Measurements from ENCODE around the gene ZBTB20.
A peak's percentile ranks its signal among the peaks of the same experiment; 100 is the strongest.

Gene ZBTB20

GRCh38 chr3:114519415-114519814 lies 627.7 kb downstream of the ZBTB20 start:
- DNase-seq (ENCODE audit: low spot score) = no peak

DNA sequence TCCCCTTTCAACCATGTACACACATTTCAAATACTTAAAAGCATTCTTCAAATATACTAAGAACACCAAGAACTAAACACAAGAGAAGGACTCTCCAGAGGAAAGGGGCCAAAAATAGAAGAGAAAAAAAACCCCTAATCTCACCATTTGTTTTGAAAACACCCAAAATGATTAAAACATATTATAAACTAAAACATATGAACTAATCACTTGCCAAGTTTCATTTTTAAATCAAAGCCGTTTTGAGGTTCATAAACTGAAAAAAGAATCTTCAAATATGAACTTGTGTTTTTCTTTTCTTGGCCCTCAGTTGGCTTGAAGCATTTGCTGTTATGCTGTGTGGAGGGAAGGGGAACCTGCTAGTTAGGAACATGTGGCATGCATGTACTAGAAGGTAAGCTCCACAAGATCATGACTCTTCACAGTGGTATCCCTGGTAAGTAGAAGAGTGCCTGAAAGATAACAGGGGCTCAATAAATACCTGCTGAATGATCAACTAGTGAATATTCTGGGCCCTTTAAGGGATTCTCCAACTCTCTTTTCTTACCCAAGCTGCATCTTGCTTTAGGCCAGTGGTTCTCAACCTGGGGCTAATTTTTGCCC lies 628.8 kb downstream of the ZBTB20 start:
- DNase-seq (ENCODE audit: low spot score) = no peak

- no peak for DNase-seq (ENCODE audit: low spot score)
These were observed 636.9 kb downstream of the ZBTB20 start for GRCh38 chr3:114510201-114510600.

DNA sequence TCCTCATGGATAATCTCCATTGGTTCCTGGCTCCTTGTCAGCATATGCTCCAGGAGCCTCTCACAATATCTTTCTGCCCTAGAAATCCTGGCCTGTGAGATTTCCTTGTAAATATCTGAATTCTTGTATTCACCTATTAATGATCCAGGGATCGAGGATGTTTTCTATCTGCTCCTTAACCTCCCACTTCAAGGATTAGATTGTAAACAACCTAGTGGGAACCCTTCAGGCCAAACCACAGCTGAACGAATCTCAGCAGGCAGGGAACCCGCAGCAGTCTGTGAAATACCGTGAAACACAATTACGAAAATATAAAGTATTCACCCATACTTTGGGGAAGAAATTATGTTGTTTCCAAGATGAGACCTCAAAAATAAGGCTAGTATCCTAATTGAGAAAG lies 637.3 kb downstream of the ZBTB20 start:
- DNase-seq (ENCODE audit: low spot score) = no peak

DNA sequence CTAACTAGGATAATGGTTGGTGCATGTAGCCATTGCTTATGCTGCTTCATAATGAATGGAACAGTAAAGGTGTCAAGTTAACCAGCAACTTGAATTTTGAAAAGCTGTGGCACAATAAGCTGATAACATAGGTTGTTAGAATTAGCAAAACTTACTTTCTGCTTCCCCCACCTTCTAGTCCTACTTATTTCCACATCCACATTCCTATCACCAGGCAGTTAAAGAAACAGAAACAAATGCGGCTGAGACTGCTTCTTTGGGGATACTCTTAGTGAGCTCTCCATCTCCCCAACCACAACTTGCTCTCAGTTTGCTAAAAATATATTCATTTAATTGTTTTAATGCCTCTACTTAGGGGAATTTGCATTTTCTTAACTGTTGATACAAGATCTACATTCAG lies 638.1 kb downstream of the ZBTB20 start:
- DNase-seq (ENCODE audit: low spot score) = no peak

- no peak for DNase-seq (ENCODE audit: low spot score)
These were observed 638.9 kb downstream of the ZBTB20 start for GRCh38 chr3:114508208-114508607.

- peak; percentile 20 for DNase-seq (ENCODE audit: low spot score)
These were observed 640.3 kb downstream of the ZBTB20 start for GRCh38 chr3:114506591-114507300.

DNA sequence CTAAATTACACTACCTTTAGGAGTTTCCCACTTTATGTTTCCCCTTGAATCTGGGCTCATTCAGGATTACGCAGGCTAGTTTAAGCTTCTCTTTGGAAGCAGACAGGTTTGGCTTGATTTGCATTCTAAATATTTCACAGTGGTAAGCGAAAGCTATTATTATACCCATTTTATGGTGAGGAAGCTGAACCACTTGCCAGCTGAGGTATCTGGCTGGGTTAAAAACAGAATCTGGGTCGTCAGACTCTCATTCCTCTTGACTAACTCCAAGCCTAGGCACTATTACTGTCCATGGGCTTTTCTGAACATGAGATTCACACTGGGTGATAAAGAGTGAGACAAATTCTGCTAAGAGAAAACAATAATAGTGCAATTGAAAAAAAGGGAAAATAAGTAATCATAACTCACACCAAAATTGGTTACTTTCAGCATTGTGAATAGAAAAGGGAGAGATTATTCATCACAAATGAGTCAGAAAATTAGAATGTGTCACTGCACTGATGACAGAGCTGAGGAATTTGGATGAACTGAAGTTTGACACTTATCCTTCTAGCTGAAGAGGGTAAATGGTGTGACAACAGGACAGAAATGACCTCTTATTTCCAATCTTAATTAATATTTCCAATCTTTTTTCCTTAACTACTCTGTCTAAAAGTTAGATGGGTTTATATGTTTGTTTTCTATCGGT lies 642.0 kb downstream of the ZBTB20 start:
- DNase-seq (ENCODE audit: low spot score) = no peak

DNA sequence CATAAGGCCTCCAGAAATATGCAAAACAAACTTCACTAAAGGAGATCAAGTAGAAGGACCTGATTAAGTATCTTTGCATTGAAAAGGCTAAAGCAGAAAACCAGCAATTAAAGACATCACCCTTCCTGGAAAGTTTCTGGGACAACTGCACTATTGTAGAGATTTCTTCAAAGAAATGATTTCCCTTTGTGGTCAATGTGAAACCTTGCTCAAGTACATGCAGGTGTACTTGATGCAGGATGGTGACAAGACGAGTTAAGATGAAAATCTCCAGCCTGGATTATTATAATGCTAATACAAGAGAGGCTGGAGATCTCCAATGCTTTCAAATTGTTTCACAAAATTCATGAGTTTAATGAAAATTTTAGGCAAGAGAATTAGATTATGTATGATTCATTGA lies 644.9 kb downstream of the ZBTB20 start:
- no peak for DNase-seq (ENCODE audit: low spot score)

DNA sequence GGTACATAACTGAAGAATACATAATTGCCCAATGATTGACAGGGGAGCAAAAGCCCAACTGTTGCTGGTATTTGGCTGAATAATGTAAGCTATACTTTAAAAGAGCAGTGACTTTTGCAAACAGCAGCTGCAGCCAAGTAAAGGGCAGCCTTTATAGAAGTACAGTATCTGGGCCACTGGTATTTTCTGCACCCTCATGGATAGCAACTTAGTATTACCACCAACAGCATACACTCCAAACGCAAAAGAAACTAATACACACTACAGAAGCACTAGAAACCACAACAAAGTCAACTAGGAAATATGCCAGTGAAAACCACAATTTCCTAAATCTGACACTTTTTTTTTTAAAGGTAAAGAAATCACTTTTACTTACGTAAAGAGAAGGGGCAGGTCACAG lies 647.1 kb downstream of the ZBTB20 start:
- no peak for DNase-seq (ENCODE audit: low spot score)

- DNase-seq (ENCODE audit: low spot score) = peak; percentile 54
These were observed 648.3 kb downstream of the ZBTB20 start for GRCh38 chr3:114498539-114499370.

GRCh38 chr3:114496874-114497273 lies 650.2 kb downstream of the ZBTB20 start:
- peak; percentile 70 for DNase-seq (ENCODE audit: low spot score)

- no peak for DNase-seq (ENCODE audit: low spot score)
These were observed 650.6 kb downstream of the ZBTB20 start for GRCh38 chr3:114496466-114496865.

GRCh38 chr3:114496021-114496434 lies 651.1 kb downstream of the ZBTB20 start:
- peak; percentile 50 for DNase-seq (ENCODE audit: low spot score)

GRCh38 chr3:114494498-114494897 lies 652.6 kb downstream of the ZBTB20 start:
- no peak for DNase-seq (ENCODE audit: low spot score)

GRCh38 chr3:114490829-114491228 lies 656.3 kb downstream of the ZBTB20 start:
- no peak for DNase-seq (ENCODE audit: low spot score)

GRCh38 chr3:114487502-114487901 lies 659.6 kb downstream of the ZBTB20 start:
- DNase-seq (ENCODE audit: low spot score) = no peak

GRCh38 chr3:114484919-114485318 lies 662.2 kb downstream of the ZBTB20 start:
- DNase-seq (ENCODE audit: low spot score) = no peak

DNA sequence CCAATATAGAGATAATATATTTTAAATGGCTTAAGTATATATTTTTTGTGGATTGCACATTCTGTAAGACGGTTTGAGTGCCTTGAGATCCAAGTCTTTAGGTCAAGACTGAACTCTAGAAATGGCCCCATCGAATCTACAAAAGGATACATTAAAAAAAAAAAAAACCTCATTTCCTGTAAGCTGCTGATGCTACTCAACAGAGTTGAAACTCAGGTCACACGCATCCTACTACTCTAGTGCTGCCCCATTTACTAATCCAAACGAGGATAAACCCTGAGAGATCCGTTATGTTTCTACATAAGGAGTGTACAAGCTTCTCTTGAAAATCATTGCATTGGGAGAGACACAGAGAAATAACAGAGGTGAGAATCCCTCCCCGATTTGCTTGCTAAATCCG lies 666.0 kb downstream of the ZBTB20 start:
- no peak for DNase-seq (ENCODE audit: low spot score)

GRCh38 chr3:114480442-114480841 lies 666.6 kb downstream of the ZBTB20 start:
- DNase-seq (ENCODE audit: low spot score) = no peak

DNA sequence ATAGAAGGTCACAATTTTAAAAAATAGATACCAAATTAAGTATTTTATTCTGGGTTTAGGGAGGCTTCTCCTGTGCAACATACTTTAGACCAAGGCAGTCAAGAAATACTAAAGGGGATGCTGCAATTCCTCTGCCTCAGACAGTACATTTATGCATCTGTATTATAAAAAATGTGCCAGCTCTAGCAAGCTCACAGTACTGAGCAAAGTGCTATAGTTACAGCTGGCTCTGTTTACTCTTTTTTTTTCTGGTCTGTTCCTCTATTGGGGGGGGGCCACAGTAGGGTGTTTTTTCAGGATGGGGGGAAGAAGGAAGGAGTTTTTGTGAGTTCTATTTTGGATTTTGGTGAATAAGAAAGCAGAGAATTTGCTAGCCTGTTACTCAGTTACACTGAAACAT lies 668.3 kb downstream of the ZBTB20 start:
- no peak for DNase-seq (ENCODE audit: low spot score)

- DNase-seq (ENCODE audit: low spot score) = no peak
These were observed 670.6 kb downstream of the ZBTB20 start for GRCh38 chr3:114476511-114476910.

All from AG20443 (cell line).